Ectodermal cell (in vitro differentiated cells): ENCODE results near the gene FBXW11.

ENCODE experiments used
- H3K27ac ChIP-seq: 2 replicates; pipeline ENCODE4 v1.7.0; 2013; ENCODE audit warnings: mild to moderate bottlenecking, low read depth, low read length; ENCODE audit not compliant: insufficient read depth, poor library complexity, severe bottlenecking
- H3K27me3 ChIP-seq: 2 replicates; pipeline ENCODE4 v1.7.0; 2013; ENCODE audit warnings: mild to moderate bottlenecking, low read length; ENCODE audit not compliant: insufficient read depth, control insufficient read depth, poor library complexity, severe bottlenecking
- H3K36me3 ChIP-seq: one replicate; pipeline ENCODE4 v1.7.0; 2013; ENCODE audit warnings: low read length; ENCODE audit not compliant: control insufficient read depth, insufficient read depth
- H3K4me1 ChIP-seq: one replicate; pipeline ENCODE4 v1.7.0; 2013; ENCODE audit warnings: low read length; ENCODE audit not compliant: control insufficient read depth, insufficient read depth
- H3K4me3 ChIP-seq: 2 replicates; pipeline ENCODE4 v1.7.0; 2013; ENCODE audit warnings: low read depth, low read length, control low read depth; ENCODE audit not compliant: insufficient read depth
- H3K9me3 ChIP-seq: 2 replicates; pipeline ENCODE4 v1.7.0; 2013; ENCODE audit warnings: mild to moderate bottlenecking, low read length, moderate library complexity; ENCODE audit not compliant: control insufficient read depth
- WGBS, 2 experiments: methylation state at CpG; one replicate each; pipeline ENCODE4 v1.1.7; 2013; ENCODE audit warnings: missing lambda C conversion rate in 2 of 2; 5-methylcytosine and 5-hydroxymethylcytosine counted together

Gene FBXW11

DNA sequence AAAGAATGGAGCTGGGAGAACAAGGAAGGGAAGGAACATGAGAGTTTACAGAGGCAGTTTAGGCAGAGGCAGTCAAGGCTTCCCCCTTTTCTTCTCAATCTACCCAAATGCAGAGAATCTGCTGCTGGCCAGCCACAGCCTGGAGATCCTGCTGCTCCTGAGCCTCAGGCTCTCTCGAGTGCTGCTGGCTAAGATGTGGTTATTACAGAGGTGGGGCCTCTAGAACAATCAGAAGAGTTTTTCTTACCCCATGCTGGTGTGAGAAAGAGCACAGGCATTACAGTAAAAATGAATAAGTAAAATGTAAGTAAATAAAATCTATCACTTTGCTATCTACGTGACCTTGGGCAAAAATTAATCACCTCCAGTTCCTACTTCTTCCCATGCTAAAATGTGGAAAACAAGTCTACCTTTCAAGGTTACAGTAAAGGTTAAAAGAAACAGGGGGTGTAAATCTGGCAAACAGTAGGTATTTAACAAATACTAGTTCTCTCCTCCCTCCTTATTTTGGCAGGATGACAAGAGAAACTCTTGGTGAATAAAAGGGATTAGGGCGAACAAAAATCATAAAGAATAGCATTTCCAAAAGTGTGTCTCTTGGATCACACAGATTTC, 31.1 kb downstream of the FBXW11 start:
- H3K4me1 ChIP-seq, result peaks cover 21% of the 10 kb centered on the region
- H3K27me3 ChIP-seq, result no peaks in the 10 kb centered on the region
- WGBS, 2 experiments, result 56 to 60% methylated on average over 2 to 3 of the region's 3 CpGs

DNA sequence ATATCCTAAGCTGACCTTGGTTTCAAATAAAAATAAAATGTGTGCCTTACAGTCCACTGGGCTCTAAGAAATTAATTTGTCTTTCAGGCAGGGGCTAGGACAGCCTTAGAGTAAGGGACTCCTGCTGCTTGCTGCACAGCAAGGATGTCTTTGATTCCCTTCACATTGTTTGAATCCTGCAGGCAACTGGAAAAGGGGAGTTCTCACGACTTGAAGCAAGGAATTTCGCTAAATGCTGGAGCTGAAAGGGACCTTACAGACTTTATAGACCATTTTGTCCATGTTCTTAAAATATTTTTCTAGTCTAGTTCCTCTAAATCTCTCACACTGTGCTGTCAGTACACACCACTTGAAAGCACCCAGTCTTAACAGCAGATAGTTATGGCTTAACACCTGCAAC, 35.6 kb downstream of the FBXW11 start:
- H3K9me3 ChIP-seq, result no peaks in the 10 kb centered on the region
- peak overlapping the region; percentile 73 for H3K27ac ChIP-seq
- no peak overlapping the region for H3K4me3 ChIP-seq
- 40 to 45% methylated on average over 2 of the region's 2 CpGs for WGBS, 2 experiments
- peaks cover 25% of the 10 kb centered on the region for H3K4me1 ChIP-seq
- H3K27me3 ChIP-seq, result no peaks in the 10 kb centered on the region
- H3K36me3 ChIP-seq, result no peaks in the 10 kb centered on the region

More for the DNA sequence above, 31.1 kb downstream of the FBXW11 start:
- Histone ChIP-seq H3K9me3 (no peaks in the 10 kb centered on the region), H3K27ac (no peak overlapping the region), H3K36me3 (no peaks in the 10 kb centered on the region), H3K4me3 (no peak overlapping the region)

DNA sequence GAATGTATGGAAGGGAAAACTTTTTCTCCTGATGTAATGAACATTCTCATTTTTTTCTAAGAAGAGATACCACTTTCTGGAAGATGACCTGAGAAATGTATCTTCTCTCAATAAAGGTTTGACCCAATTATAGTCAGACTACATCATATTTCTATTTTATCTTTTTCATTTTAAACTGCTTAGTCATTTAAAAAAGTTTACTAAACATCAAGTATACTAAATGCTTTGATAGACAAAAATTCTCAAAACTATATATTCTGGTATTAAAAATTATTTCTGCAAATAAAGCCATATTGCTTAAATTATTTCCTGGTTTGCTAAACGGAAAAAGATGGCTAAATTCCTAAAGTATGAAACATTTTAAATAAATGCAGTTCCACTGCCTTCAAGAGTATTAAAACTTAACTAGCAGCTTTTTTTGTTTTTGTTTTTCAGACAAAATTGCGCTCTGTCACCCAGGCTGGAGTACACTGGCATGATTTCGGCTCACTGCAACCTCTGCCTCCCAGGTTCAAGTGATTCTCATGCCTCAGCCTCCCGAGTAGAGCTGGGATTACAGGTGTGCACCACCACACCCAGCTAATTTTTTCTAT, 37.1 kb downstream of the FBXW11 start:
- Histone ChIP-seq H3K27me3 (no peaks in the 10 kb centered on the region), H3K9me3 (no peaks in the 10 kb centered on the region), H3K4me3 (no peak overlapping the region), H3K27ac (no peak overlapping the region), H3K36me3 (no peaks in the 10 kb centered on the region), H3K4me1 (peaks cover 18% of the 10 kb centered on the region)
- WGBS, 2 experiments, result 93 to 95% methylated on average over 3 to 4 of the region's 4 CpGs

DNA sequence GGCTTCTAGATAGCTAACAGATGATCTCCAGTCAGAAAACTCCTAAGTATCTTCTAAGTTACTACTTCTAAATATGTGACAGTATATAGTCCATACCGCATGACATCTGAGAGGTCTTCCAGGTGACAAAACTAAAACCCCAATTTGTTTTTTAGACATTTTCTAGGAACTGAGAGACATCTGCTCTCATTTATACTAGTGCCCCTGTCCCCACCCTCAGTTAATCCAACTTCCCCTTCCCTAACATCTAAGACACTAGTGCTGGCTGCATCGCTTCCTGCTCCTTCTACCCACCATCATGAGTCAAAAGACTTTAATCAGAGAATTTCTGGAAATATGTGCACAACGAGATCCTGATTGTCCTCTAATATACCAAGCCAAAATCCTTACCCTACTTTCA, 37.9 kb downstream of the FBXW11 start:
- Histone ChIP-seq H3K36me3 (no peaks in the 10 kb centered on the region), H3K4me3 (no peak overlapping the region), H3K9me3 (no peaks in the 10 kb centered on the region), H3K27me3 (no peaks in the 10 kb centered on the region), H3K4me1 (peaks cover 27% of the 10 kb centered on the region), H3K27ac (no peak overlapping the region)
- WGBS, 2 experiments, result 94 to 98% methylated on average over 3 of the region's 3 CpGs

DNA sequence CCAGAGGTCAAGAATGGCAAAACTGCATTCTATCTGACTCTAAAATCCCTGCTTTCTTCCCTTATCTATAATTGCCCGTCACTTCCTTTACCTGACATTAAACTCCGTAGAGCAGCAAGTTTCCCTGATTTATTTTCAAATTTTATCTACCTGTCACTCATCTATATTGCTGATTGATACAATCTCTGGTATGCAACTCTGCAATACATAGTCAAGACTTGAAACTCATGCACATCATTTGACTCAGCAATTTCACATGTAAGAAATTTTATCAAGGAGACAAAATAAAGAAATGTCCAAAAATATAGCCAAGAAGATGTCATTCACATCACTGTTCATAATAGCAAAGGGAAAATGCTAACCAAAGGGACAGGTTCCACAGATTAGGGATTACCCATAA, 39.5 kb downstream of the FBXW11 start:
- no peaks in the 10 kb centered on the region for H3K9me3 ChIP-seq
- no peak overlapping the region for H3K27ac ChIP-seq
- peaks cover 34% of the 10 kb centered on the region for H3K4me1 ChIP-seq
- H3K4me3 ChIP-seq, result no peak overlapping the region
- H3K36me3 ChIP-seq, result no peaks in the 10 kb centered on the region
- no peaks in the 10 kb centered on the region for H3K27me3 ChIP-seq
- WGBS, 2 experiments, result 89 to 95% methylated on average over 2 of the region's 2 CpGs

- H3K27ac ChIP-seq, result no peak overlapping the region
- no peak overlapping the region for H3K4me3 ChIP-seq
- H3K27me3 ChIP-seq, result no peaks in the 10 kb centered on the region
- H3K4me1 ChIP-seq, result peaks cover 27% of the 10 kb centered on the region
- 95 to 99% methylated on average over 2 of the region's 2 CpGs for WGBS, 2 experiments
- no peaks in the 10 kb centered on the region for H3K36me3 ChIP-seq
- H3K9me3 ChIP-seq, result no peaks in the 10 kb centered on the region
These were observed 40.2 kb downstream of the FBXW11 start for GRCh38 chr5:171966270-171966669.

DNA sequence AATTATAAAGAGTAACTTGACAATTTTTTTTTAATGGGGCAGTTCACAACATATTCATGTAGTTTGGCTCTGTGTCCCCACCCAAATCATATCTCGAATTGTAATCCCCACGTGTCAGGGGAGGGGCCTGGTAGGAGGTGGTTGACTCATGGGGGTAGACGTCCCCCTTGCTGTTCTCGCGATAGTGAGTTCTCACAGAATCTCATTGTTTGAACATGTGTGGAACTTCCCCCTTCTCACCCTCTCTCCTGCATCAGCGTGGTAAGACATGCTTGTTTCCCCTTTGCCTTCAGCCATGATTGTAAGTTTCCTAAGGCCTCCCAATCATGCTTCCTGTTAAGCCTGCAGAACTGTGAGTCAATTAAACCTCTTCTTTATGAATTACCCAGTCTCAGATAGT, 40.7 kb downstream of the FBXW11 start:
- Histone ChIP-seq H3K9me3 (no peaks in the 10 kb centered on the region), H3K4me3 (no peak overlapping the region), H3K4me1 (peaks cover 21% of the 10 kb centered on the region), H3K27ac (no peak overlapping the region), H3K27me3 (no peaks in the 10 kb centered on the region), H3K36me3 (no peaks in the 10 kb centered on the region)
- 83 to 86% methylated on average over 6 of the region's 6 CpGs for WGBS, 2 experiments

- no peaks in the 10 kb centered on the region for H3K36me3 ChIP-seq
- peaks cover 20% of the 10 kb centered on the region for H3K4me1 ChIP-seq
- WGBS, 2 experiments, result 90 to 92% methylated on average over 2 of the region's 2 CpGs
- no peaks in the 10 kb centered on the region for H3K9me3 ChIP-seq
- no peak overlapping the region for H3K27ac ChIP-seq
- H3K27me3 ChIP-seq, result no peaks in the 10 kb centered on the region
- no peak overlapping the region for H3K4me3 ChIP-seq
These were observed 43.0 kb downstream of the FBXW11 start for GRCh38 chr5:171963416-171963815.

- Histone ChIP-seq H3K36me3 (no peaks in the 10 kb centered on the region), H3K27ac (no peak overlapping the region), H3K9me3 (no peaks in the 10 kb centered on the region), H3K4me3 (no peak overlapping the region), H3K4me1 (peaks cover 16% of the 10 kb centered on the region), H3K27me3 (no peaks in the 10 kb centered on the region)
- WGBS, 2 experiments, result 86 to 97% methylated on average over 2 to 3 of the region's 3 CpGs
These were observed 45.3 kb downstream of the FBXW11 start for GRCh38 chr5:171961117-171961516.

DNA sequence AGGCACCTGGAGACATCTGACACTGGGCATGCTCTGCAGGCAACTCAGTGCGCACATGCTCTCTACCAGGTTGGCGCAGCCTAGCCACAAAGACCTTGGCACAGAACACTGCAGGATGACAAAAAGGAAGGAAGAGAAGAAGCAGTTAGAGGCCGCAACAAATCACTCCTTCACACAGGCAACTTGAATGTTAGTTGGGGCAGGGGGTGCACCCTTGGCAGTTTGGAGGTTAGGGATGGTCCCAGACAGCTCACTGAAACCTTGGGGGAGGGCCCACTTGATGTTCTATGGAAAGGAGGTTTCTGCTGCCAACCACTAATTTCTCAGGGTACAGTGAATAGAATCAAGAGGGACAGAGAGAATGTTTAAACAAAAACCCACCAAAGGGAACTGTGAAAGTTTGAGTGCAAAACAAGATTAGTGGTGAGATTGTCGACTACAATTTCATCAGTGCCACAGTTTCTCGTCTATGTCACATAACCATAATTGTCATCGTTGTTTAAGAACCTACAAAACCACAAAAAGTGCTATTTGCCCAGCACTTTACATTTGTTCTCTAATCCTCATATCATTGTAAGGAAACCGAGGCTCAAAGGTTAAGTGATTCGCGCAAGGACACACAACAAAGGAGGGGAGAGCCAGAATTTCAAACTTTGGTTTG, 48.7 kb downstream of the FBXW11 start:
- Histone ChIP-seq H3K9me3 (no peaks in the 10 kb centered on the region), H3K27ac (no peak overlapping the region), H3K27me3 (no peaks in the 10 kb centered on the region), H3K4me1 (no peaks in the 10 kb centered on the region), H3K36me3 (no peaks in the 10 kb centered on the region), H3K4me3 (no peak overlapping the region)
- 87 to 92% methylated on average over 9 of the region's 9 CpGs for WGBS, 2 experiments
